CD4-positive, alpha-beta T cell treated with Interleukin-15 for 1 hour (primary cell): ENCODE measurements around the gene ATXN7L1.
"Not testable (repeated sequence)": the region's sequence is repeated elsewhere in the genome, so short reads cannot be mapped to it uniquely, and the experiment has no call there.

Experiments
- DNase-seq: peaks from one replicate; pipeline ENCODE4 v3.0.0-alpha.2; 2020

The ATXN7L1 gene

DNA sequence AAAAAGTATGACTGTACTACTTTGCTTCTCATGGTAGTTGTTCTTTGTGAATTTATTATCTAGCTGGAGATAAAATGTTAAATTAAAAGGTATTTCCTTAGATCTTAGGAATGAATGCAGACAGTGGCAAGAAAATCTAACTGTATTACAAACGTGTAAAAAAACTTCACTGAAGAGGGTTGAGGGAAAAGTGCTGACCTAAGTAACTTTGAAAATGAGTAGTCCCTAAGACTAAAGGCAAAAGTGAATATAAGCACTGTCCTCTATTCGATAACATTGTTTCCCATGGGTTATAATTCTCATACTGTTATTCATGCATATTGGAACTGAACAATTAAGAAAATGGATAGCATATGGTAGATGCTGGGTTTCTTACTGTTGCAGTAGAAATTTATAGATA lies 148.4 kb downstream of the ATXN7L1 start:
- no peak for DNase-seq

DNA sequence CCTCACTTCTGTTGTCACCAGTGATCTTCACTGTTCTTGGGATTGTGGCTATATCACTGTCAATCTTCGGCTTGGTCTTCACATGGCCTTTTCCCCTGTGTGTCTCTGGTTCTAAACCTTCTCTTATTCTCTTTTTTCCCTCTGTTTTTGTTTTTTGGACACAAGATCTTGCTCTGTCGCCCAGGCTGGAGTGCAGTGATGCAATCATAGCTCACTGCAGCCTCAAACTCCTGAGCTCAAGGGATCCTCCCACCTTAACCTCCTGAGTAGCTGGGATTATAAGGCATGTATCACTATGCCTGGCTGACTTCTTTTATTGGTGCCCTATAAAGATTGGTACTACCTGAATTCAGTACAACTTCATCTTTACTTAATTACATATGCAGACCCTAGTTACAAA lies 151.7 kb downstream of the ATXN7L1 start:
- no peak for DNase-seq

GRCh38 chr7:105723572-105723971 lies 152.8 kb downstream of the ATXN7L1 start:
- no peak for DNase-seq

DNA sequence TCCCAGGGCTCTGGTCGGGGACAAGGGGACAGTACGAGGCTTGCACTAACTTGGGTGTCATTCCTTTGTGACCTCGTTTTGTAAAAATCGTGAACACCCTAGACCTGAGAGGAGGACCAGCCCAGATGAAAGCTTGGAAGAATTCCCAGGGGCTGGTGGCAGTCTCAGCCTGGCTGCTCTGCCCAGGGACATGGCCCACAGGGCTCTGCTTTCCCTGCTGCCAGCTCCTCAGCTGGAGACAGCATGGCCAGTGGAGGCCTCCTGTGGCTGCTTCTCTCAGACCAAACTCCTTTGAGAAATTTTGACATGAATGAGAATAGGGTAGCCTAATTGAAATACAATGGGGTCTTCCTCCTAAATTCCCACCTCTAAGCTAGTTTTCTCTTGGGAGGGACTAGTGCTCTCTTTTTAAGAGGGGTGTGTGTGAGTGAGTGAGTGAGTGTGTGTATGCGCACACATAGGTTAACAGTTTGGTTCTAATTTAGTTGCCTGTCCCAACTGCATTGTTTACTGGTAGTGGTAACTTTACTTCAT lies 154.8 kb downstream of the ATXN7L1 start:
- DNase-seq = no peak

DNA sequence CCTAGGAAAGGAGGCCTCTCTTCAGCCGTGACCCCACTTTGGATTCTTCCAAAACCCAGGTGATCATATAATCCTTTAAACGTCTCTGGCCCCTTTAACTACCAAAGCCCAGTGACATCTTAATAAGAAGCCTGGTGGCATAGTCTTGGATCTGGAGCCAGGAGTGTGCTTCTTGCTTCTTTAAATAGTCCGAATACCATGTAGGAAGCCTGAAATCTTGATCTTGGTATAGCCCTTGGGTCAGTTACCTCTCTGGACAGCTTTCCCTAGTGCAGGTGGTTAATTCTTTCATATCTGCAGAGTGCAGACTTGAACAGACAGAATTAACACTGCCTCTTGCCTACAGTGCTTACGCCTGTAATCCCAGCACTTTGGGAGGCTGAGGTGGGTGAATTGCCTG lies 156.5 kb downstream of the ATXN7L1 start:
- no peak for DNase-seq

- DNase-seq = no peak
These were observed 157.0 kb downstream of the ATXN7L1 start for GRCh38 chr7:105719395-105719794.

DNA sequence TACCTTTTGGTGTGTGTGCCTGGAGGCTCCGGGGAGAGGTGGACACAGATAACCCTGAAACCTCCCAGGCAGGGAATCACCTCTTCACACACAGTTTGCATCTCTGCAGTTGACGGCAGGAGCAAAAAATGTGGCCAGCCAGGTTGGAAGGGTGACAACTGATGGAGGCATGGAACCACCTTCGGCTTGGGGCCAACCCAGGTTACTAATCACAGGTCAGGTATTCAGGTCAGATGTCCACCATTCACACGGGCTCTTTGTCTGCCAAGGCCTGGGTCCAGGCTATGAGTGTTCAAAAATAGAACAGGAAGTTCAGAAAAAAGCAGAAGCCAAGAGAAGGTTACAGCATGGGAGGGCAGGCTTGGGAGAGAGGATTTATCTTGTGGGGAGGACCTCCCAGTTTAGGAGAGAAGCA lies 157.9 kb downstream of the ATXN7L1 start:
- no peak for DNase-seq

DNA sequence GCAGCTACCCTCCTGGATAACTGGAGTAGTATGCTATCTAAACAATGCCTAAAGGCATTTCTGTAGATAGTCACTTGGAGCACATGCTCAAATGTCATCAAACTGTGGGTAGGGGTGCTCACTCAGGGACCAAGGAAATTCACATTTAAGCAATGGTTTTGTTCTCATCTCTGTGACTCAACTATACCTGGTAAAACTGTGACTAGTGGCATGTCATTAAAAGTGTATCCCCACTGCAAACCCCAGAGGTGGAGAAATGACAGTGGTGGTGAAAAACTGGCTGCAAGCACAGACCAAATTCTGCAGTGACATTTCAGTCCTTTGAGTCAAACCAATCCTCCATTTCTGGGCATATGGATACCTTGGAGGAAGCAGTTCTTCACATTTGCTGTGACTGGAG lies 160.9 kb downstream of the ATXN7L1 start:
- DNase-seq = no peak

GRCh38 chr7:105713488-105714465 lies 162.6 kb downstream of the ATXN7L1 start:
- no peak for DNase-seq

- no peak for DNase-seq
These were observed 163.5 kb downstream of the ATXN7L1 start for GRCh38 chr7:105712877-105713276.

GRCh38 chr7:105711726-105712402 lies 164.5 kb downstream of the ATXN7L1 start:
- DNase-seq = no peak

DNA sequence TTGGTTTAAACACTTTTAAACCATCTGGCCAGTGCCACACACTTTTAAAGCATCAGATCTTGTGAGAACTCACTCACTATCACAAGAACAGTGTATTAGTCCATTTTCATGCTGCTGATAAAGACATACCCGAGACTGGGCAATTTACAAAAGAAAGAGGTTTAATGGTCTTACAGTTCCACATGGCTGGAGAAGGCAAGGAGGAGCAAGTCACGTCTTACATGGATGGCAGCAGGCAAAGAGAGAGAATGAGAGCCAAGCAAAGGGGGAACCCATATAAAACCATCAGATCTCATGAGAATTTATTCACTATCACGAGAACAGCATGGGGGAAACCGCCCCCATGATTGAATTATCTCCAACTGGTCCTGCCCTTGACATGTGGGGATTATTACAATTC lies 165.7 kb downstream of the ATXN7L1 start:
- not testable (repeated sequence) for DNase-seq

- no peak for DNase-seq
These were observed 167.7 kb downstream of the ATXN7L1 start for GRCh38 chr7:105708763-105709080.

- no peak for DNase-seq
These were observed 168.2 kb downstream of the ATXN7L1 start for GRCh38 chr7:105707967-105708762.

DNA sequence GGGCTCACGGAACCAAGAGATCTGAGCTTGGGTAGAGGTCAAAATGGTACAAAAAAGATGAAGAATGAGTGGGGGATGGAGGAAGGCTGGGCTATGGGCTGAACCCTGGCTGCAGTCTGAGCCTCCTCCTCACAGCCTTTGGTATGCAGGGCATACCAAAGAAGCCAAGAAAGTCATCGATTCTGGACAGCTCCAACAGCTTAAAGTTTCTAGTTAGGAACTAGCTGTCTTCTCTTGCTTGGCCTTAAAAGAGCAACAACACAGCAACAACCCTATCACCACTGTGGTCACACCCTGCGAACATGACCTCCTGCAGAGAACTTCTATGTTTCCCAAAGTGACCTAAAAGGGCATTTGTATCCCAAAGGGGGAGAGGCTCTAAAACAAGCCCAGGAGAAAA lies 169.0 kb downstream of the ATXN7L1 start:
- DNase-seq = no peak

DNA sequence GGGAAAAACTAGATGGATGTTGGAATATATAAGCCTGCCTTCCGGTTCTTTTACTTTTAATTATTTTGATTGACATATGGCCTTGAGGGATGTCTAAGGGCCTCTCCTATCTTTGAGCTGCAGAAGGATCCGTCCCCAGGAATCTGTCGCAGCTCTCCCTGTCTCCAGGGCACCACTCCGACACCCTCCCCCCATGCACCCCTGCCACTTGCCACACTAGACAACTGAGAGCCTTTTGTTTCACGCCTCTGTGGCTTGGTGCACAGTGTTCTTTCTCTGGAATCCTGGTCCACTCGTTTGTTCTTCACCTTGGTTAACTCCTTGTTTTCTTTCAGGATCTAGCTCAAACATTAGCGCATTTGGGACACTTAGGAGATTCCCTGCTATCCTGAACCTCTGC lies 171.0 kb downstream of the ATXN7L1 start:
- DNase-seq = no peak

DNA sequence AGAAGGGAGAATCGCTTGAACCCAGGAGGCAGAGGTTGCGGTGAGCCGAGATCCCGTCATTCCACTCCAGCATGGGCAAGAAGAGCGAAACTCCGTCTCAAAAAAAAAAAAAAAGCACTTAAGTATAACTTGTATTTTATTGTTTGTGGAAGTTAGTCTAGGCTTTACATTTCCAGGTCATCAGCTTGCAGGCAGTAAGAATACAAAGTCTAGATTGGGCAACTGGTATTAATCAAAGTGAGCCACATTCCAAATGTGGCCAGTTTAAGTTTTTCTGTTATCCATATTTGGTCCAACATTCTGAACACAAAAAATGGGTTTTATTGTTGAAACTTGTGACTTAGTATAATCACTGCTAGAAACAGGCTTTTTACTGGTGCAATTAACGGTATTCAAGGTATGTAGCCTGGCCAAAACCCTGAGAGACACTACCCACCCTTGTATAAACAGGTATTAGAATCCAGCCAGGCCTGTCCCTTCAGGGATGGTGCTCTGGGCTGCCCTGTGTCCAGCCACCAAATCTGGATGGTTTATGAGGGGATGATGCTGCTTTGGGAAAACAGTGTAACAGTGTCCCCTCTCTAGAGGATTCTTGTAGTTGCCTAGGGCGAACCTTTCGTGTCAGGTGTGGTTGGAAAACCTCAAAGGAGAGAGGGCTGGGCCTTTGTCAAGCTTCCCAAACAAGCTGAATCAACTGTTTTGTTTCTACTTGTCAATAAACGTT lies 173.0 kb downstream of the ATXN7L1 start:
- no peak for DNase-seq

DNA sequence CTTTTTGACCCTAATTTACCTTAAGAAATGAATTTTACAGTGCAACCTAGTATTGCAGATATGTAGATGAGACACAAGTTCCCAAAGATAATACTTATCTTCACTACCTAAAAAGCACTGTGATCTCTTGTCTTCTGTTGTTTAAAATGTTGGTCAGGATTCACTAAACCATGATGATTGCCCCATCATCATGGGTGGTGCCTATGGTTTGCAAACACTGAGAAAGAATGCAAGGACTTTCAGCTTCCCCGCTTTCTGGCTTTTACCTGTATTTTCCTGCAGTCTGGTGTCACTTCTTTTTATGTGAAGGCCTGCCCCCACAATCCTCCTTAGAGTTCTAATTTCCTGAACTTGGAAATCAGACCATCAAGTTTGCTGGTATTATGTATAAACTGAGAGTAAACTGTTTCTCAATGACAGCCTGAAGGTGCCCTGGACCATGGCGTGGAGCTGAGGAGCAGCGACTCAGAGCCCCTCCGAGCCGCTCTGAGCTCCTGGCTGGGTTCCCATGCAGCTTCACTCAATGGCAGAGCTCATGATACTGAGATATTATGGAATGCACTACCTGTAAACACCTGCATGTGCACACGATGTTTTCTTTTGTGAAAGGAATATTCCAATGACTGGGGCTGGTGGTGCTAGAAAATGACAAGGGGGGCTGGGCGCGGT lies 176.7 kb downstream of the ATXN7L1 start:
- DNase-seq = no peak

- DNase-seq = no peak
These were observed 177.9 kb downstream of the ATXN7L1 start for GRCh38 chr7:105698531-105698930.

- DNase-seq = no peak
These were observed 178.6 kb downstream of the ATXN7L1 start for GRCh38 chr7:105697753-105698152.

DNA sequence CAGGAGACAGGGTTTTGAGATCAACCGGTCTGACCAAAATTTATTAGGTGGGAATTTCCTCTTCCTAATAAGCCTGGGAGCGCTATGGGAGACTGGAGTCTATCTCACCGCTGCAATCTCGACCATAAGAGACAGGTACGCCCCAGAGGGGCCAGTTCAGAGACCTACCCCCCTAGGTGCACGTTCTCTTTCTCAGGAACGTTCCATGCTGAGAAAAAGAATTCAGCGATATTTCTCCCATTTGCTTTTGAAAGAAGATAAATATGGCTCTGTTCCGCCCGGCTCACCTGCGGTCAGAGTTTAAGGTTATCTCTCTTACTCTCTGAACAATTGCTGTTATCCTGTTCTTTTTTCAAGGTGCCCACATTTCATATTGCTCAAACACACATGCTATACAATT lies 179.2 kb downstream of the ATXN7L1 start:
- not testable (repeated sequence) for DNase-seq

- DNase-seq = no peak
These were observed 182.8 kb downstream of the ATXN7L1 start for GRCh38 chr7:105693576-105693975.
